Upper lobe of left lung (tissue), 6 donors: ENCODE results near the gene TUBB4B. TPM values are rescaled to one million over a fixed set of nuclear protein-coding genes. Genes with fewer than 3 reads are reported as not detected.

Experiments
- ATAC-seq, 2 donors: fragments of 200-7000 bp; cut with Tn5 transposase; one replicate each; pipeline ENCODE4 v1.9.1; 2022; ENCODE audit warnings: mild to moderate bottlenecking in 2 of 2, moderate library complexity in 2 of 2; ENCODE audit not compliant: low FRiP score in 2 of 2
- DNase-seq, 2 donors: peaks; one replicate each; pipeline ENCODE4 v3.0.0-alpha.2; 2019 to 2020
- H3K27ac ChIP-seq, 4 donors: fragments of 200-600 bp; sonication (generic); one replicate each; pipeline ENCODE4 v1.5.1; 2016 to 2019
- H3K27me3 ChIP-seq, 4 donors: fragments of 200-600 bp; sonication (generic); one replicate each; pipeline ENCODE4 v1.5.1; 2017 to 2019
- H3K36me3 ChIP-seq, 4 donors: fragments of 200-600 bp; sonication (generic); one replicate each; pipeline ENCODE4 v1.5.1; 2016 to 2019
- H3K4me1 ChIP-seq, 4 donors: fragments of 200-600 bp; sonication (generic); one replicate each; pipeline ENCODE4 v1.5.1; 2018 to 2019
- H3K4me3 ChIP-seq, 4 donors: fragments of 200-600 bp; sonication (generic); one replicate each; pipeline ENCODE4 v1.5.1; 2017 to 2019; ENCODE audit warnings: mild to moderate bottlenecking in 2 of 4, moderate library complexity in 1 of 4
- H3K9me3 ChIP-seq, 4 donors: fragments of 200-600 bp; sonication (generic); one replicate each; pipeline ENCODE4 v1.5.1; 2018 to 2019
- CTCF ChIP-seq, 6 experiments: fragments of 450-650 bp in 4 of 6; fragments of 200-600 bp in 2 of 6; sonication (generic) in 2 of 6; IDR thresholded peaks; one replicate each; pipeline ENCODE4 v1.5.1; 2016 to 2019; ENCODE audit warnings: antibody characterized with exemption in 6 of 6
- EP300 ChIP-seq, 4 donors: sonication (generic); formaldehyde crosslinking; IDR thresholded peaks; one replicate each; pipeline ENCODE4 v1.5.1; 2017; ENCODE audit warnings: antibody characterized with exemption in 4 of 4, control low read depth in 2 of 4
- POLR2A ChIP-seq, 4 donors: fragments of 450-650 bp; IDR thresholded peaks; one replicate each; pipeline ENCODE4 v1.5.1; 2016 to 2017; ENCODE audit warnings: antibody characterized with exemption in 4 of 4, mild to moderate bottlenecking in 2 of 4
- POLR2AphosphoS5 ChIP-seq, 2 donors: sonication (generic); formaldehyde crosslinking; IDR thresholded peaks; one replicate each; pipeline ENCODE4 v1.5.1; 2017; ENCODE audit warnings: antibody characterized with exemption in 2 of 2
- WGBS, 2 donors: methylation state at CpG; one replicate each; pipeline ENCODE4 v1.1.5; 2017 to 2018; 5-methylcytosine and 5-hydroxymethylcytosine counted together
- total RNA-seq, 6 donors: library from RNA; depleted of rRNA in 4 of 6; stranded (reverse); fragments of >200 nt in 4 of 6; gene quantifications; one replicate each; pipeline versions ENCODE4 v1.1.0 to v1.2.1, GENCODE V29; 2016 to 2021
- donor health status: DM: no; HTN: no; CAD: no; lungs with moderate emphysema.
- donor health status: DM: no; HTN: yes; CAD: no; lungs with severe emphysema.

Gene TUBB4B
- total RNA-seq, 6 donors from 2014 or later = 120 to 539 (median 227) TPM

DNA sequence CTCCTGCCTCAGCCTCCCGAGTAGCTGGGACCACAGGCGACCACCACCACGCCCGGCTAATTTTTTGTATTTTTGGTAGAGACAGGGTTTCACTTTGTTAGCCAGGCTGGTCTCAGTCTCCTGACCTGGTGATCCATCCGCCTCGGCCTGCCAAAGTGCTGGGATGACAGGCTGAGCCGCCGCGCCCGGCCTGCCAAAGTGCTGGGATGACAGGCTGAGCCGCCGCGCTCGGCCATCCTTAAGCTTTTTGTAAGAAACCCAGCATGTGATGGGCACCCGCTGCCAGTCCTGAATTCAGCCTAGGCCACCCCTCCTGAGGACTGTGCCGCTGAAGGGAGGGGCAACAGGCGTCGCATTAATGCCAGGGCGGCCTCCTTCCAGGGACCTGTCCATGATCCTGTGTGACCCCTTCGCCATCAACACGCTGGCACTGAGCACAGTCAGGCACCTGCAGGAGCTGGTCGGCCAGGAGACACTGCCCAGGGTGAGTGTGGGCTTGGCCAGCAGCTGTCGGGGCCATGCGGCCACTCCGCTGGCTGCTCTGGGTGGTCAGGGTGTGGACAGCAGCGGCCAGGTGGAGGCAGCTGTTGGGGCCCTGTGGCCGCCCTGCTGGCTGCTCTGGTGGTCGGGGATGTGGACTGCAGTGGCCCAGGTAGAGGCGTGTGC lies 24.5 kb downstream of the TUBB4B start:
- 92 to 96% methylated on average over 14 to 22 of the region's 29 CpGs for WGBS, 2 donors
- H3K4me3 ChIP-seq = no peak overlapping the region
- no peak overlapping the region for H3K27ac ChIP-seq
- peaks cover 29 to 45% (median 32%) of the 10 kb centered on the region in 4 donors for H3K4me1 ChIP-seq
- no peaks in the 10 kb centered on the region for H3K9me3 ChIP-seq
- DNase-seq (no peak), ATAC-seq (no peak)
- peaks cover 11 to 58% (median 35%) of the 10 kb centered on the region in 4 donors for H3K36me3 ChIP-seq
- H3K27me3 ChIP-seq = no peaks in the 10 kb centered on the region
- no peak for TF ChIP-seq POLR2AphosphoS5 (IDR thresholded peaks at IDR 0.05)
- no peak for TF ChIP-seq CTCF (IDR thresholded peaks at IDR 0.05)
- no peak for TF ChIP-seq POLR2A (IDR thresholded peaks at IDR 0.05)
- TF ChIP-seq EP300 (IDR thresholded peaks at IDR 0.05) = no peak

- no peak for TF ChIP-seq POLR2AphosphoS5 (IDR thresholded peaks at IDR 0.05)
- no peak for TF ChIP-seq EP300 (IDR thresholded peaks at IDR 0.05)
- TF ChIP-seq CTCF (IDR thresholded peaks at IDR 0.05) = no peak
- TF ChIP-seq POLR2A (IDR thresholded peaks at IDR 0.05) = no peak
- WGBS, 2 donors = 90 to 91% methylated on average over 2 to 14 of the region's 15 CpGs
- no peaks in the 10 kb centered on the region for H3K9me3 ChIP-seq
- peaks cover 11 to 63% (median 37%) of the 10 kb centered on the region in 4 donors for H3K36me3 ChIP-seq
- H3K4me3 ChIP-seq = no peak overlapping the region
- DNase-seq (peak in 1 of 2 donors; percentile 80), ATAC-seq (no peak)
- peak overlapping the region in 1 of 4 donors; percentile 81 for H3K27ac ChIP-seq
- no peaks in the 10 kb centered on the region for H3K27me3 ChIP-seq
- peaks cover 34 to 50% (median 36%) of the 10 kb centered on the region in 4 donors for H3K4me1 ChIP-seq
These were observed 25.1 kb downstream of the TUBB4B start for GRCh38 chr9:137266162-137266527.

GRCh38 chr9:137266585-137267453 lies 25.7 kb downstream of the TUBB4B start:
- TF ChIP-seq EP300 (IDR thresholded peaks at IDR 0.05) = no peak
- peaks cover 11 to 67% (median 37%) of the 10 kb centered on the region in 4 donors for H3K36me3 ChIP-seq
- peak in 1 of 2 donors; percentile 71 for DNase-seq
- no peak for ATAC-seq
- no peak overlapping the region for H3K4me3 ChIP-seq
- peaks cover 34 to 53% (median 40%) of the 10 kb centered on the region in 4 donors for H3K4me1 ChIP-seq
- H3K27ac ChIP-seq = peak overlapping the region in 1 of 4 donors; percentile 81
- no peaks in the 10 kb centered on the region for H3K9me3 ChIP-seq
- no peaks in the 10 kb centered on the region for H3K27me3 ChIP-seq
- 90 to 93% methylated on average over 31 to 32 of the region's 34 CpGs for WGBS, 2 donors

DNA sequence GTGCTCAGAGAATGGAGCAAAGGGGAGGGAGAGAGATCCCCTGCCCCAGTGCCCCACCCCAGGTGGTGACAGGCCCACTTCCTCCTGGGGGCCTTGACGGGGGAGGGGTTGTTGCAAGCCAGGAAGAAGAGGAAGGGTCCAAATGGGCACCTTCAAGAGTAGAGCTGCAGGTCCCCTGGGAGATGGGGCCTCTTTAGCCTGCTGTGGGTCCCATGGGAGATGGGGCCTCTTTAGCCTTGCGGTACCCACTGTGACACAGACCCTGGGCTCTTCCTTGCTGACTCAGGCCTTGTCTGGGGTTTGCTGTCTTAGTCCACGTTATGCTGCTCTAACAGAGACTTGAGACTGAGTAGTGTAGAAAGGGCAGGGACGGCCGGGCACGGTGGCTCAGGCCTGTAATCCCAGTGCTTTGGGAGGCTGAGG lies 26.9 kb downstream of the TUBB4B start:
- DNase-seq (no peak), ATAC-seq (no peak)
- TF ChIP-seq POLR2AphosphoS5 (IDR thresholded peaks at IDR 0.05) (no peak), CTCF (IDR thresholded peaks at IDR 0.05) (no peak), POLR2A (IDR thresholded peaks at IDR 0.05) (no peak), EP300 (IDR thresholded peaks at IDR 0.05) (no peak)
- Histone ChIP-seq H3K27me3 (no peaks in the 10 kb centered on the region), H3K9me3 (no peaks in the 10 kb centered on the region), H3K4me1 (peaks cover 37 to 60% (median 40%) of the 10 kb centered on the region in 4 donors), H3K27ac (peak overlapping the region; percentile 70 to 85 (median 82)), H3K36me3 (peaks cover 12 to 76% (median 46%) of the 10 kb centered on the region in 4 donors), H3K4me3 (peak overlapping the region in 2 of 4 donors; percentile 26 to 31)
- 62 to 77% methylated on average over 3 to 6 of the region's 6 CpGs for WGBS, 2 donors

GRCh38 chr9:137268538-137269201 lies 27.6 kb downstream of the TUBB4B start:
- H3K4me1 ChIP-seq = peaks cover 39 to 67% (median 42%) of the 10 kb centered on the region in 4 donors
- ATAC-seq = no peak
- H3K9me3 ChIP-seq = no peaks in the 10 kb centered on the region
- H3K36me3 ChIP-seq = peaks cover 15 to 74% (median 44%) of the 10 kb centered on the region in 4 donors
- no peaks in the 10 kb centered on the region for H3K27me3 ChIP-seq
- H3K4me3 ChIP-seq = peak overlapping the region in 3 of 4 donors; percentile 2 to 31 (median 26)
- peak overlapping the region; percentile 70 to 85 (median 82) for H3K27ac ChIP-seq
- no peak for DNase-seq
- TF ChIP-seq EP300 (IDR thresholded peaks at IDR 0.05) (no peak), POLR2A (IDR thresholded peaks at IDR 0.05) (no peak), POLR2AphosphoS5 (IDR thresholded peaks at IDR 0.05) (no peak), CTCF (IDR thresholded peaks at IDR 0.05) (no peak)
- WGBS, 2 donors = 47 to 69% methylated on average over 12 to 19 of the region's 19 CpGs
